WTC11 (cell line): ENCODE data around the gene JUND. TPM values are rescaled to one million over a fixed set of nuclear protein-coding genes. Genes with fewer than 3 reads are reported as not detected.

Source experiments
- ATAC-seq: fragments of 200-7000 bp; cut with Tn5 transposase; 2 replicates; pipeline ENCODE4 v1.10.0; 2021; ENCODE audit warnings: mild to moderate bottlenecking, moderate library complexity
- CTCF ChIA-PET: fragments of 300-600 bp; sonication (Branson Sonifier 250); formaldehyde crosslinking; loops from one replicate; lab custom pipeline; 2021; ENCODE audit warnings: antibody characterized with exemption; lab: Charles Lee
- POLR2A ChIA-PET: fragments of 350-600 bp; sonication (Branson Sonifier 250); formaldehyde crosslinking; loops from one replicate; lab custom pipeline; 2021; ENCODE audit warnings: antibody characterized with exemption; lab: Charles Lee
- DNase-seq: peaks from one replicate; pipeline ENCODE4 v3.0.0; 2021; ENCODE audit warnings: low spot score
- H3K27ac Mint-ChIP-seq: 2 replicates; pipeline ENCODE4 v1.8.0; 2021; ENCODE audit warnings: mixed read lengths
- H3K27me3 Mint-ChIP-seq: 2 replicates; pipeline ENCODE4 v1.8.0; 2021; ENCODE audit warnings: low read depth, mild to moderate bottlenecking, moderate library complexity, mixed read lengths
- H3K36me3 Mint-ChIP-seq: 2 replicates; pipeline ENCODE4 v1.8.0; 2021; ENCODE audit warnings: mixed read lengths
- H3K4me1 Mint-ChIP-seq: 2 replicates; pipeline ENCODE4 v1.8.0; 2022; ENCODE audit warnings: mixed read lengths
- H3K4me3 Mint-ChIP-seq: 2 replicates; pipeline ENCODE4 v1.8.0; 2021; ENCODE audit warnings: mild to moderate bottlenecking, moderate library complexity, mixed read lengths
- H3K9me3 Mint-ChIP-seq: 2 replicates; pipeline ENCODE4 v1.8.0; 2021; ENCODE audit warnings: mixed read lengths
- ATF6 ChIP-seq: sonication (generic); formaldehyde crosslinking; IDR thresholded peaks from 2 replicates; pipeline ENCODE4 v1.8.1; 2023; ENCODE audit warnings: mild to moderate bottlenecking, missing genetic modification reagents
- ETV6 ChIP-seq: sonication (generic); formaldehyde crosslinking; IDR thresholded peaks from 2 replicates; pipeline ENCODE4 v1.8.1; 2022; ENCODE audit warnings: mild to moderate bottlenecking, missing genetic modification reagents
- FOXK1 ChIP-seq: sonication (generic); formaldehyde crosslinking; IDR thresholded peaks from 2 replicates; pipeline ENCODE4 v1.8.0; 2022; ENCODE audit warnings: mild to moderate bottlenecking, moderate library complexity, missing genetic modification reagents
- FOXP1 ChIP-seq: sonication (generic); formaldehyde crosslinking; IDR thresholded peaks from 2 replicates; pipeline ENCODE4 v1.8.0; 2022; ENCODE audit warnings: missing genetic modification reagents, mild to moderate bottlenecking, moderate library complexity, borderline replicate concordance
- GABPB1 ChIP-seq: sonication (generic); formaldehyde crosslinking; IDR thresholded peaks from 2 replicates; pipeline ENCODE4 v1.8.1; 2023; ENCODE audit warnings: mild to moderate bottlenecking, missing genetic modification reagents
- HMGXB4 ChIP-seq: sonication (generic); formaldehyde crosslinking; IDR thresholded peaks from 2 replicates; pipeline ENCODE4 v1.8.1; 2023; ENCODE audit warnings: mild to moderate bottlenecking, moderate library complexity, missing genetic modification reagents
- MAX ChIP-seq: sonication (generic); formaldehyde crosslinking; IDR thresholded peaks from 2 replicates; pipeline ENCODE4 v1.8.0; 2022; ENCODE audit warnings: mild to moderate bottlenecking, missing genetic modification reagents
- MYBL2 ChIP-seq: sonication (generic); formaldehyde crosslinking; IDR thresholded peaks from 2 replicates; pipeline ENCODE4 v1.8.1; 2023; ENCODE audit warnings: mild to moderate bottlenecking, moderate library complexity, missing genetic modification reagents
- NFATC4 ChIP-seq: fragments of 250-450 bp; sonication (Bioruptor Pico); IDR thresholded peaks from 2 replicates; pipeline ENCODE4 v1.9.0; 2021; ENCODE audit warnings: mild to moderate bottlenecking
- NFE2L1 ChIP-seq: sonication (generic); formaldehyde crosslinking; IDR thresholded peaks from 2 replicates; pipeline ENCODE4 v1.8.1; 2023; ENCODE audit warnings: missing genetic modification reagents
- NFYB ChIP-seq: sonication (generic); formaldehyde crosslinking; conservative IDR thresholded peaks from 2 replicates; pipeline ENCODE4 v1.8.0; 2022; ENCODE audit warnings: low read depth, missing genetic modification reagents
- NR2C2 ChIP-seq: sonication (generic); formaldehyde crosslinking; IDR thresholded peaks from 2 replicates; pipeline ENCODE4 v1.8.0; 2022; ENCODE audit warnings: mild to moderate bottlenecking, missing genetic modification reagents
- STAT6 ChIP-seq: sonication (generic); formaldehyde crosslinking; conservative IDR thresholded peaks from 2 replicates; pipeline ENCODE4 v1.8.1; 2023; ENCODE audit warnings: mild to moderate bottlenecking, low read depth, missing genetic modification reagents, moderate library complexity
- TEAD1 ChIP-seq: sonication (generic); formaldehyde crosslinking; IDR thresholded peaks from 2 replicates; pipeline ENCODE4 v1.8.0; 2022; ENCODE audit warnings: mild to moderate bottlenecking, missing genetic modification reagents
- ZNF219 ChIP-seq: sonication (generic); formaldehyde crosslinking; IDR thresholded peaks from 2 replicates; pipeline ENCODE4 v1.8.0; 2023; ENCODE audit warnings: missing genetic modification reagents, mild to moderate bottlenecking, borderline replicate concordance
- ZNF263 ChIP-seq: sonication (generic); formaldehyde crosslinking; IDR thresholded peaks from 2 replicates; pipeline ENCODE4 v1.8.1; 2022; ENCODE audit warnings: low read depth, mild to moderate bottlenecking, moderate library complexity, missing genetic modification reagents
- ZNF281 ChIP-seq: sonication (generic); formaldehyde crosslinking; IDR thresholded peaks from 2 replicates; pipeline ENCODE4 v1.8.0; 2023; ENCODE audit warnings: mild to moderate bottlenecking, missing genetic modification reagents
- ZNF396 ChIP-seq: fragments of 250-450 bp; sonication (Bioruptor Pico); IDR thresholded peaks from 2 replicates; pipeline ENCODE4 v1.8.0; 2021; ENCODE audit warnings: mild to moderate bottlenecking, moderate library complexity, borderline replicate concordance
- total RNA-seq: library from RNA; stranded (reverse); gene quantifications from 3 replicates; pipeline ENCODE4 v1.2.3, GENCODE V29; 2021

Gene JUND
- total RNA-seq, 1 experiment from 2014 or later: 121 TPM

- TF ChIP-seq FOXK1 (CRISPR knock-in tag) (no peak), NFATC4 (CRISPR knock-in tag) (no peak), STAT6 (CRISPR knock-in tag) (no peak), ZNF396 (CRISPR knock-in tag) (no peak)
Observed at GRCh38 chr19:18306888-18307260, 25.5 kb upstream of the JUND start (continued).

- peak overlapping the region; percentile 87 for H3K27ac Mint-ChIP-seq
- ATAC-seq: no peak
- TF ChIP-seq NR2C2 (CRISPR knock-in tag) (no peak), GABPB1 (no peak), HMGXB4 (no peak), ZNF219 (CRISPR knock-in tag) (no peak), ATF6 (CRISPR knock-in tag) (no peak)
- CTCF ChIA-PET: interaction anchor here (0.6 to 5.4 kb wide), 6 partner anchors 16 to 125 kb away, joined by 3 to 82 read pairs (median 7); partner anchors contain the start of genes IQCN and LSM4
- no peak for DNase-seq
- POLR2A ChIA-PET: no interaction called here
- H3K4me1 Mint-ChIP-seq: peaks cover 39% of the 10 kb centered on the region
- no peak overlapping the region for H3K4me3 Mint-ChIP-seq
- H3K27me3 Mint-ChIP-seq: no peaks in the 10 kb centered on the region
- no peaks in the 10 kb centered on the region for H3K9me3 Mint-ChIP-seq
- H3K36me3 Mint-ChIP-seq: peaks cover 18% of the 10 kb centered on the region
Observed at GRCh38 chr19:18306209-18306887, 24.9 kb upstream of the JUND start.

GRCh38 chr19:18304458-18305310 lies 23.3 kb upstream of the JUND start:
- peak; percentile 45 for DNase-seq
- Mint-ChIP-seq H3K4me1 (peaks cover 39% of the 10 kb centered on the region), H3K9me3 (no peaks in the 10 kb centered on the region), H3K36me3 (peaks cover 14% of the 10 kb centered on the region), H3K4me3 (peak overlapping the region; percentile 59), H3K27ac (peak overlapping the region; percentile 67), H3K27me3 (no peaks in the 10 kb centered on the region)
- ATAC-seq: peak; percentile 46
- ChIA-PET CTCF (interaction anchor here (0.7 to 5.4 kb wide), 16 partner anchors 12 to 120 kb away, joined by 3 to 82 read pairs (median 4); partner anchors contain the start of genes GDF15, JUND, LSM4 and MPV17L2), POLR2A (interaction anchor here (1.0 to 2.6 kb wide), 8 partner anchors 9 to 35 kb away, joined by 3 to 29 read pairs (median 4); partner anchors contain the start of genes JUND and LSM4)
- TF ChIP-seq ETV6 (CRISPR knock-in tag) (peak; percentile 63; the same call in 1 of the 2 replicates), NFE2L1 (CRISPR knock-in tag) (no peak), GABPB1 (peak; percentile 60), NFYB (CRISPR knock-in tag) (no peak), FOXP1 (CRISPR knock-in tag) (0 out of 2 replicates have a peak, but pooled peaks have one; percentile 28), TEAD1 (CRISPR knock-in tag) (no peak), ZNF263 (CRISPR knock-in tag) (peak; percentile 97), MYBL2 (CRISPR knock-in tag) (0 out of 2 replicates have a peak, but pooled peaks have one; percentile 41), ZNF281 (0 out of 2 replicates have a peak, but pooled peaks have one; percentile 50), MAX (CRISPR knock-in tag) (peak; percentile 25; the same call in 1 of the 2 replicates)
